Measurements from ENCODE around the gene C13orf46.
A peak's percentile ranks its signal among the peaks of the same experiment; 100 is the strongest.

Gene C13orf46

DNA sequence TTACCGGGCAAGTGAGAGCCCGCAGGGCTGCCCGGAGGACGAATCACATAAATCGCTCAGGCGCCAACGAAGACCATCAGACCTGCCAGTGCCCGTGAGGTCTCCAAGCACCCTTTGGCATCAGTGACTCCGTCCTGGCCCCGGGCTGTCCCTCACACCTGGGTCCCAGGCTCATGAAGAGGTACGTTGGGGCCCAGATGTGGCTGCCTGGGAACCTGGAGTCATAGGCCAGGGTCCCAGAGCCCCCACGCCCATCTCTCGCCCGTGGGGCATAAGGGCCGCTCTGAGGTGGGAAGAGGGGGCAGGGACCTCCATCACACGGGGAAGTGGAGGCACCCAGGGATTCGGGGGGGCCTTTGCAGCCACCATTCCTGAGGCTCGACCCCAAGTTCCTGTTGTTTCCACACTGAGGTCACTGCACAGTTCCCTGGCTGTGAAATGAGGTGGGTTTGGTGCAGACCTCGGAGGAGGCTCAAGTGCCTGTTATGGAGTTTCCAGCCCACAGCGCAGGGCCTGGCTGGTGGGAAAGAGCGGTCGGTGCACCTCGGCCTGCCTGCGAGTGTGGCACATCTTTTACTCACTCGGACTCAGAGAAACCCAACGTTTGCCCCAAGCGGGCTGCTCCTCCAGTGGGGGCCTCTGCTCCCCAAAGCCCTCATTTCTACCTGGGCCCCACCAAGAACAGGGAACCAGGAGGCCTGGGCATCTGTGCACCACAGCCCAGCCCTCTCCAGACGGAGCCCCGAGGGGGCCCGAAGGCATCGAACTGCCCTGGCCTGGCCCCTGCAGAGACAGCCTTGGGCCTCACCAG is 35.9 kb upstream of the C13orf46 start:
- DNase-seq: no peak

DNA sequence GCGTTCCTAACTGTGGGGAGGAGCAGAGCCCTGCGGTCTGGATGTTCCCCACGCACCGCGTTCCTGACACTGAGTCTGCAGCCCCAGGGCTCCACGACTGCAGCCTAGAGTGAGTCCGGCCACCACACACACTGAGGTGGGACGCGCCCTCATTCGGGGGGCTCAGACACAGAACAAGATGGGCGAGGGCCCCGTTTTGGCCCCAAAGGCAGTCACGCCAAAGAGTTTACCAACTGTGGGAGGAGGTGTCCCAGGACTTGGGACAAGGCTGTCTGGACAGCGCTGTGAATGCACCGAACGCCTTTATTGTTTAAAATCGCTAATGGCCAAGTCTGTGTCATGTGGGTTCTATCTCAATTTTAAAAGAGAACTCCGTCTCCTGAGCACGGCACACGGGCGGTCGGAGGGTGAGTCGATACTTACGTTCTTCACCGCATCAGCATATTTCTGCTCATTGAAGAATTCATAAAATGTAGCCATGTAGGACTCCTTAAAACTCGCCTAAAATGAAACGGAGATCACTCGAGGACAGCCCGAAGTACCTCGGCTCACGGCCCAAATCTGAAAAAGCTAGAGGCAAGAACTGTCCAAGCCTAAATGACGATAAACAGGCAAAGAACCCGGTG is 35.2 kb upstream of the C13orf46 start:
- no peak for DNase-seq

DNA sequence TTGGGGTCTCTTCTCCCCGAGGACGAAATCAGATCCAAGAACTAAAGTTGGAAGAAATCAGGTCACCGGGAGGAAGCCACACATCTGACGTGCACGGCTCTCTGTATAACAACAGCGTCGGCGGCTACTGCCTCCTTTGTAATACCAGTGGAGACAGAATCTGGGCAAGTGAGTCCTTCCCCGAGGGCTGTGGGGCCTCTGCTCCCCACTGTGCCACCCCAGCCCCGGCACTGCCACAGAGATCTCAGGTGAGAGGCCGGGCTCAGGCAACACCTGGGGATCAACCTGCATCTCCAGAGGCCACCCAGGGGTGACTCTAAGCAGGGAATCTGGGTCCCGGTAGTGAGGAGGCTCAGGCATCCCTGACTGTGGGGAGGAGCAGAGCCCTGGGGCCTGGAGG is 33.7 kb upstream of the C13orf46 start:
- no peak for DNase-seq

DNA sequence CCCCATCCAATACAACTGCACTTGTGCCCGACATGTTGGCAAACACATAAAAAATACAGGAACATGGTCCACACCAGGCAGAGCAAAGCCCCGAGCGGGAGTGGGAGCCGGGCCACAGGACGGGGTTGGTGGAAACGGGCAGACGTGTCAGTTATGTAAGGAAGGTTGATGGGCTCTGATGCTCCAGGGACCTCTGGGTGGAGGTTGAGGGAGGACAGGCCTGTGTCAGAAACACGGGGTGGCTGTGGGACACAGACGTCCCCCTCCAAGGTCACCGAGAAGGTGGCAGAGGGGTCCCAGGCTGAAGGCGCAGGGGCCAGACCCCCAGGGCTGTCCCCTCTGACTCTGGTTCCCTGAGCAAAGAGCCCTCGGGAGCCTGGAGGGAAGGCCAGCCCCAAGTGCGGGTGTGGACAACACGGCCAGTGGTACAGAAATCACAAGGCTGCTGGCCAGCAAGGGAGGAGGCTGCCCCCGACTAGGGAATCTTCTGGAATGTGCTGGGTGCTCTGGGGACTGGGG is 31.4 kb upstream of the C13orf46 start:
- no peak for DNase-seq

- no peak for DNase-seq
Measured at GRCh38 chr13:114004420-114005205, 30.7 kb upstream of the C13orf46 start.

DNA sequence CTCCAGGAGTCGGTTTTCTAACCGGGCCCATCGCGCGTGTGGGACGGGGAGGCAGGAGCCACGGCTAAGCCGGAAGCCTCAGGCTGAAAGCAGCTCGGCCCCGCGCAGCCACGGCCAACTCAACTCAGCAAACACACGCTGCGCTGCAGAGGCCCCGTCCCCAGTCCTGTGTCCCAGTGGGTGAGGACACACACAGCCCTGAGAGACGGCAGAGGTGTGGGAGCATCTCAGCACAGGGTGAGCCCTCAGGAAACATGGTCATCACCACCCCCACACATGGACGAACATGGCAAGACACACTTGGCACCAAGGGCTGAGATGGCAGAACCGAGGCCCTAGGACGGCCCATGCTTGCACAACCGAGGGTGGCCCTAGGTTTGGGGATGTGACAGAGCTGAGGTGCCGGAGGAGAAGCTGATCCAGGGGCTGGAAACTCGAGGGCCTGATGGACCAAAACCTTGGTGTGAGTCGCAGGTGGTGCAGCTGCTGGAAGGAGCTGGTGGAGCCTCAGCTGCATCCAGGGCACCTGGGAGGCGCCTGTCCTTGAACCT is 29.0 kb upstream of the C13orf46 start:
- DNase-seq: no peak

DNA sequence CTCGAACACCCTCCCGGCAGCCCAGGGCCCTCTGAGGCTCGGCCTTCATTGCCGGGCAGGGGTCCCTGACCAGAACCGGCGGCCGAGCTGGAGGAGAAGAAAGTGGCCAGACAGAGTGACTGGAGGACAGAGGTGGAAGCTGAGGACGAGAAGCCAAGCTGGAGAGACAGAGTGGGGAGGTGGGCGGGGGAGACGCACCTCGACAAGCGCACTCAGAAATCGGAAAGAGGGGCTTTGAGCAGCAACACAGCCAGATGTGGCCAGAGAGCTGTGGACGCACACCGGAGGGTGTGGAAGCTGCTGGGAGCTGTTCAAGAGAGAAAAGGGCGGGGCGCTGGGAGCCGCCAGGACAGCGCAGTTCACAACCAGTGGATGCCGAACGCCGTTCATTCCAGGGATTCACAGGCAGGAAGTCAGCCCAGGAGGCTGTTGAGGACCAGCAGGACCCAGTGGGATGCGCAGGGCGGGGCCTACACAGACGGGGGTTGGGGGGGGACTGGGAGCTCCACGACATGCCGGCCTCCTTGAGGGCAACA is 28.2 kb upstream of the C13orf46 start:
- peak; percentile 31 for DNase-seq

- DNase-seq: no peak
Measured at GRCh38 chr13:114001331-114002008, 27.6 kb upstream of the C13orf46 start.

DNA sequence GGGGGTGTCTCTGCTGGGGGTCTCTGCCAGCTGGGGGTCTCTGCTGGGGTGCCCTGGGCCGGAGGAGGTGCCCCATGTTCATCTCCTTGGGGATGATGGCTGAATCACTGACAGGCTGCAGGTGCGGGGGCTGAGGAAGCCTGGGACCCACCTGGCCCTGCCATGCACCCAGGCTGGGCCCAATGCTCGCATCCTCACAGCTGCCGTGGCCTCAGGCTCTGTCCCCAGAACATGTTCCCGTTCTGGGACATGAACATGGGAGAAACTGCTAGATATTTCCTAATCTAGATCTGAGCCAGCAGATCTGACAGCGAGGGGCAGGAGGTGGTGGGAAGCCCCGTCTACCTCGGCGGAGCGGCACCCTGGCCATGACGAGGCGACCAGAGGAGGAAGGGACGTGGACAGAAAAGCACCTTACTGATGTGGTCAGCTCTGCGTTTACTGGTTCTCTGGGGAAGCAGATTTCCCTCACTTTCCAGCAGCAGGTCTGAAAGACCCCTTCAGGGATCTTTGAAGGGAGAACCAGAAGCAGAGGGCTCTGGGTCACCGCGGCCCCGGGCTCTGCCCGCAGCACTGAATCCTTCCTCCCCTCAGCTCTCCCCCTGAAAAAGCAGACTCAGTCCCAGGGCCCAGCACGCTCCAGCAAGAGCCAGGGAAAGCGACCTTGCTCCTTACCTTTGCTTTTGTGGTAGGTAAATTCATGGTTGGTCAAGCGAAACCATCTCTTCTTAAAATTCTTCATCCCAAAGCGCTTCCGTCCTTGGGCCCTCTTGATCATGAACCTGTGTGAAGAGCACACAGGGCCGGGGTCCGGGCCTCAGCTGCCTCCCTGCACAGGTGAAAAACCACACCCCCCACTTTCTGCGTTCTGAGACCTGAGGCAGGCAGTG is 26.5 kb upstream of the C13orf46 start:
- no peak for DNase-seq

DNA sequence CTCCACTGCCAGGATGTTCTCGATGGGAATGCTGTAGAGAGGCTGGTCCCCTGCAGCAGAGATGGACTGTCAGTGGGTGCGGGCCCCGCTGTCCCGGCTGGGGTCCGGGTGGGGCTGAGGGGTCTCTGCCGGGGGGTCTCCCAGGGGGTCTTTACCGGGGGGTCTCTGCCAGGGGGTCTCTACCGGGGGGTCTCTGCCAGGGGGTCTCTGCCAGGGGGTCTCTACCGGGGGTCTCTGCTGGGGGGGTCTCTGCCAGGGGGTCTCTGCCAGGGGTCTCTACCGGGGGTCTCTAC is 25.7 kb upstream of the C13orf46 start:
- DNase-seq: no peak

- DNase-seq: no peak
Measured at GRCh38 chr13:113998781-113999617, 25.1 kb upstream of the C13orf46 start.

GRCh38 chr13:113997845-113998751 is 24.2 kb upstream of the C13orf46 start:
- DNase-seq: peak; percentile 28

DNA sequence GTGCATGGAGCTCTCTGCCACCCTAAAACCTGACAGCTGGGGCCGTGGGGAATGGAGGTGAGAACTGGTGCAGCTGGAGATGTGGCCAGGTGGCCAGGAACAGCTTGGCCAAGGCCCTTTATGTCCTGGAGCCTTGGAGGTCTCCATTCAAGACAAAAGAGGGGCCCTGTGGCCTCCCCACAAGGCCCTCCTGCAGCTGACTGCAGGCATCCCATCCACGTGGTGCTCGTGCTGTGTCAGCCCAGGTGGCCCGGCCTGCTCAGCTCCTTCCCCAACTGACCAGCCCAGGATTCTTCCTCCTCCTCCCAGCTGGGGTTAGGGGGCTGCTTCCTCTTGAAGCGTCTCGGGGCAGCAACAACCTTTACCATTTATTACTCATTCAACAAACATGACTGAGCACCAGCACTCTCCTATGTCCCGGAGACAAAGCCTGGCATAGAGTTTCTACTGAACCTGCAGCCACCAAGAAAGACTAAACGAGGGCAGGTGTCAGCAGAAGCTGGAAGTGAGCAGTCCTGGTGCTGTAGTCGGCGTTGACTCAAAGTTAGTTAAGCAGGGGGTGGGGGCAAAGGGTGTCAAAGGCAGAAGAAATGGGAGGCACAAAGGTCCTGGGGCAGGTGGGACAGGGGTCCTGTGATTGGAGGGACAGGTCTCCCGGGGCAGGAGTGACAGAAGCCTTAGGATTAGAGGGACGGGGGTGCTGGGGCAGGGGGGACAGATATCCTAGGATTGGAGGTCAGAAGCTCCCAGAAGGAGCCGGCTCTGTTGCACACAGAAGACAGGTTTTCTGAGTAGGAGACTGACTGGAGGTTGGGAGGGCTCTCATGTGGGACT is 23.3 kb upstream of the C13orf46 start:
- DNase-seq: no peak

DNA sequence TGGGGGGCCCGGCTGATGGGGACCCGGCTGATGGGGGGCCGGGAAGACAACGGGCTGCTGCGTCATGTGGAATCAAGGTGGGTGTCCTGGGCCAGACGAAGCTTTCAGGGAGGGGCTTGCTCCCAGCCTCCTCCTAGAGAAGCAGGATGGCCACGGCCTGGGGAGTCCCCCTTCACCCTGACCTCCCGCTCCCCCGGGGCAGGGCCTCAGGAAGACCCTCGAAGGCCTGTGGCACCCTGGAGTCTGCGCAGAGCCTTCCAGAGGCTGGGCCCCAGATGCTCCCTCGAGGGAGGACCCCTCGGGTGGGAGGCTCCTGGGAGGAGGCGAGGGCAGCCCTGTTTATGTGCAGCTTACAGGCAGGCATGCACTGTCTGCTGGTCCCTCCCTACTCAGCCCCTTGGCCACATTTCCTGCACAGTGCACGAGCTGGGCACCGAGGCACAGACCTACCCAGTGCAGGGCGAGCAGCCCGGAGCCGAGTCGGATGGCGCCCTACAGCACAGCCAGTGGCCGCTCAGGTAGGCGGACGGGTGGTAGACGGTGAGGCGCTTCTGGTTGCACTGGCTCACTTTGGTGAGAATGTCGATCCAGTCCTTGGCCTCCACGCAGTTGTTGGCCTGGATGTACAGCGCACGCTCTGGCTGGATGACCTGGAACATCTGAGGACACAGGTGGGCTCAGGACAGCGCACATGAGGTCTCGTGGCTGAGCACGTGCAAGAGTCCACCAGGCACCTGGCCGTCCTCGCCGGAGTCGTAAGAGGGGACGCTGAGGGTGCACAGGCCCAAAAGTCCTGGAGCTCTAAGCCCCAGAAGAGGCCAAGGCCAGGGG is 22.4 kb upstream of the C13orf46 start:
- DNase-seq: no peak

DNA sequence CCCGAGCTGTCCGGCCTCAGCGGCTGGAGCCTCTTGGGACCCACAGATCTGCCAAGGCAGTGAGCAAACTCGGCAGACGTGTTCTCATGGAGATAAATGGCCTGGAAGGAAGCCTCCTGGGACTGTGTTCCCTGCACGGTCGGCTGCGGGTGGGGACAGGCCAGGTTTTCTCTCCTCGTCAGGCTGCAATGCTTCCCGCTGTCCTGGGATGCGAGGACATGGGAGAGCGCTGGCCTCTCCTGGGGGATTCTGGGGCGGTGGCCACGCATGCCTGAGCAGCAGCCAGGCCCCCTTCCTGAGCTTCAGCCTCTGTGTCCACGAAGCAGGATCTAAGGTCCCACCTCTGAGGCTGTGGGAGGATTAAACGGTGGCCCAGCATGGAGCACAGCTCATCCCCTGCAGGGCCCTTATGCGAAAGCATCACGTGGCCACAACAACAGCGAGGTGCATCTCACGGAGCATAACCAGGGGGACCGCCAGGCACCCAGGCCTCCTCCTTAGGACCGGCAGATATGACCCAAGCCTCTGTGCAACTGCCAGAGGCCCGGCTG is 21.2 kb upstream of the C13orf46 start:
- DNase-seq: no peak

- DNase-seq: no peak
Measured at GRCh38 chr13:113992276-113993005, 18.6 kb upstream of the C13orf46 start.

Measured in fibroblast of skin of scalp (primary cell).